Measurements from ENCODE around the gene GALNT2.

Gene GALNT2

GRCh38 chr1:230261928-230262650 lies 195.1 kb downstream of the GALNT2 start:
- Histone ChIP-seq H3K14ac (ENCODE audit: low read length) (no peak overlapping the region), H3K27ac (ENCODE audit: low read depth, low read length) (no peak overlapping the region), H3K79me1 (ENCODE audit: low read length) (no peaks in the 10 kb centered on the region), H2AK5ac (ENCODE audit: low read length) (no peak overlapping the region), H2BK5ac (ENCODE audit: low read depth, low read length, poor library complexity) (no peak overlapping the region), H3K18ac (ENCODE audit: low read length) (no peak overlapping the region), H4K8ac (ENCODE audit: low read depth, low read length) (no peak overlapping the region), H2AFZ (ENCODE audit: insufficient read depth, low read length, poor library complexity) (no peak overlapping the region), H3K9ac (ENCODE audit: low read length) (no peak overlapping the region), H3K9me3 (ENCODE audit: insufficient read depth, low read depth, low read length) (peaks cover 6% of the 10 kb centered on the region), H3K4ac (ENCODE audit: low read depth, low read length) (no peak overlapping the region), H2BK12ac (ENCODE audit: low read length) (no peak overlapping the region), H3K4me3 (ENCODE audit: low read depth, low read length) (no peak overlapping the region), H3K36me3 (ENCODE audit: control insufficient read depth in 1 of 2, insufficient read depth in 2 of 2, low read length in 2 of 2) (peaks cover 40 to 42% of the 10 kb centered on the region in 2 experiments), H2BK120ac (ENCODE audit: insufficient read depth, low read length, poor library complexity) (no peak overlapping the region), H3K79me2 (ENCODE audit: control insufficient read depth, insufficient read depth, low read length, poor library complexity) (no peaks in the 10 kb centered on the region), H3K4me2 (ENCODE audit: low read length) (no peak overlapping the region), H3K27me3 (ENCODE audit: insufficient read depth, low read length) (no peaks in the 10 kb centered on the region), H4K12ac (ENCODE audit: low read depth, low read length) (no peak overlapping the region), H3K23ac (ENCODE audit: low read length) (no peak overlapping the region), H4K91ac (ENCODE audit: low read depth, low read length) (no peak overlapping the region), H3K4me1 (ENCODE audit: control insufficient read depth in 1 of 2, insufficient read depth in 2 of 2, low read length in 2 of 2) (peaks cover 0 to 4% of the 10 kb centered on the region in 2 experiments)
- WGBS (ENCODE audit: extremely low coverage, insufficient coverage, insufficient read length), result no CpG with 5 or more reads among the region's 21 CpGs
- DNase-seq, result no peak

DNA sequence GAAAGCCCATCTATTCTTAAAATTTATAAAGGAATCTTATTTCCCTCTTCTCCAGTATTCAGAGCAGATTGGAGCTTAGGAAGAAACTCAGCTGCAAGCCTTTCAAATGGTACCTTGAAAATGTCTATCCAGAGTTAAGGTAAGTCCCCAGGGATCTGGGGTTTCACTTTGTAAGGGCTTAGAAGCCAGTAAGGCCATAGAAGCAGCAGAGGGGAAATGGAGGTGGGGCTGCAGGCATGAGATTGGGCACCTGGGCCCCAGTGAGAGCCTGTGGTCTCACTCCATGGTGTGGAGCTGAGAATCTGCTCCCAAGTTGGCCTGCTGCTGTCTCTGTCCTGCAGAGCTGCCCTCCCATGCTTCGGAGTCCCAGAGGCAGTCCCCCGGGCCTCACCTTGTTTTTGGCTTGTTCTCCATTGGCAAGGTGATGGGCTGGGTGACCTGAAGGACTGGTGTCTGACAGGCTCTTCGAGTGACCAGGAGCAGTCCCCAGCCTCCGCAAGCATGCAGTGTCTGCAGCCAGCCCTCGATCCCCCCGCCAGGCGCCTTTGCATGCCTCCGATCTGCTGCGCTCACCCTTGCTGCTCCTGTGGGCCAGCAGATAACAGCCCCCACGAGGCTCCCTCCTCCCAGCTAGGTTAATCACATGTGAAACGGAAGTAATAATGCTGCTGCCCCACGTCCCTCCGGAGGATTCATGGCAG lies 196.0 kb downstream of the GALNT2 start:
- no peak overlapping the region for H3K4me2 ChIP-seq (ENCODE audit: low read length)
- WGBS (ENCODE audit: extremely low coverage, insufficient coverage, insufficient read length), result no CpG with 5 or more reads among the region's 13 CpGs
- no peak for DNase-seq

GRCh38 chr1:230263568-230264195 lies 196.6 kb downstream of the GALNT2 start:
- no peak overlapping the region for H3K18ac ChIP-seq (ENCODE audit: low read length)
- H3K79me1 ChIP-seq (ENCODE audit: low read length), result peaks cover 2% of the 10 kb centered on the region
- no peak overlapping the region for H2AK5ac ChIP-seq (ENCODE audit: low read length)
- H4K12ac ChIP-seq (ENCODE audit: low read depth, low read length), result no peak overlapping the region
- H3K27ac ChIP-seq (ENCODE audit: low read depth, low read length), result no peak overlapping the region
- H2AFZ ChIP-seq (ENCODE audit: insufficient read depth, low read length, poor library complexity), result no peak overlapping the region
- no peak overlapping the region for H3K4me2 ChIP-seq (ENCODE audit: low read length)
- WGBS (ENCODE audit: extremely low coverage, insufficient coverage, insufficient read length), result no CpG with 5 or more reads among the region's 21 CpGs
- peaks cover 1% of the 10 kb centered on the region for H3K79me2 ChIP-seq (ENCODE audit: control insufficient read depth, insufficient read depth, low read length, poor library complexity)
- H3K4me1 ChIP-seq (ENCODE audit: control insufficient read depth in 1 of 2, insufficient read depth in 2 of 2, low read length in 2 of 2), result peaks cover 8 to 19% of the 10 kb centered on the region in 2 experiments
- no peaks in the 10 kb centered on the region for H3K27me3 ChIP-seq (ENCODE audit: insufficient read depth, low read length)
- no peak overlapping the region for H2BK5ac ChIP-seq (ENCODE audit: low read depth, low read length, poor library complexity)
- H3K4me3 ChIP-seq (ENCODE audit: low read depth, low read length), result no peak overlapping the region
- no peak overlapping the region for H3K14ac ChIP-seq (ENCODE audit: low read length)
- H3K4ac ChIP-seq (ENCODE audit: low read depth, low read length), result no peak overlapping the region
- no peak overlapping the region for H2BK120ac ChIP-seq (ENCODE audit: insufficient read depth, low read length, poor library complexity)
- DNase-seq, result no peak
- no peak overlapping the region for H3K23ac ChIP-seq (ENCODE audit: low read length)
- H4K91ac ChIP-seq (ENCODE audit: low read depth, low read length), result no peak overlapping the region
- H3K9me3 ChIP-seq (ENCODE audit: insufficient read depth, low read depth, low read length), result peaks cover 6% of the 10 kb centered on the region
- no peak overlapping the region for H3K9ac ChIP-seq (ENCODE audit: low read length)
- no peak overlapping the region for H2BK12ac ChIP-seq (ENCODE audit: low read length)
- peaks cover 41 to 50% of the 10 kb centered on the region in 2 experiments for H3K36me3 ChIP-seq (ENCODE audit: control insufficient read depth in 1 of 2, insufficient read depth in 2 of 2, low read length in 2 of 2)
- H4K8ac ChIP-seq (ENCODE audit: low read depth, low read length), result no peak overlapping the region

More for the DNA sequence above, 196.0 kb downstream of the GALNT2 start:
- no peak overlapping the region for H3K4me3 ChIP-seq (ENCODE audit: low read depth, low read length)
- no peak overlapping the region for H3K14ac ChIP-seq (ENCODE audit: low read length)
- no peaks in the 10 kb centered on the region for H3K79me1 ChIP-seq (ENCODE audit: low read length)
- H2BK120ac ChIP-seq (ENCODE audit: insufficient read depth, low read length, poor library complexity), result no peak overlapping the region
- H3K27ac ChIP-seq (ENCODE audit: low read depth, low read length), result no peak overlapping the region
- H4K12ac ChIP-seq (ENCODE audit: low read depth, low read length), result no peak overlapping the region
- H4K91ac ChIP-seq (ENCODE audit: low read depth, low read length), result no peak overlapping the region
- H4K8ac ChIP-seq (ENCODE audit: low read depth, low read length), result no peak overlapping the region
- no peak overlapping the region for H2BK5ac ChIP-seq (ENCODE audit: low read depth, low read length, poor library complexity)
- no peak overlapping the region for H2AK5ac ChIP-seq (ENCODE audit: low read length)
- peaks cover under 1 to 12% of the 10 kb centered on the region in 2 experiments for H3K4me1 ChIP-seq (ENCODE audit: control insufficient read depth in 1 of 2, insufficient read depth in 2 of 2, low read length in 2 of 2)
- H3K4ac ChIP-seq (ENCODE audit: low read depth, low read length), result no peak overlapping the region
- peaks cover 41 to 45% of the 10 kb centered on the region in 2 experiments for H3K36me3 ChIP-seq (ENCODE audit: control insufficient read depth in 1 of 2, insufficient read depth in 2 of 2, low read length in 2 of 2)
- no peak overlapping the region for H2AFZ ChIP-seq (ENCODE audit: insufficient read depth, low read length, poor library complexity)
- peaks cover 6% of the 10 kb centered on the region for H3K9me3 ChIP-seq (ENCODE audit: insufficient read depth, low read depth, low read length)
- H3K18ac ChIP-seq (ENCODE audit: low read length), result no peak overlapping the region
- H3K27me3 ChIP-seq (ENCODE audit: insufficient read depth, low read length), result no peaks in the 10 kb centered on the region
- no peak overlapping the region for H3K9ac ChIP-seq (ENCODE audit: low read length)
- no peaks in the 10 kb centered on the region for H3K79me2 ChIP-seq (ENCODE audit: control insufficient read depth, insufficient read depth, low read length, poor library complexity)
- no peak overlapping the region for H2BK12ac ChIP-seq (ENCODE audit: low read length)
- H3K23ac ChIP-seq (ENCODE audit: low read length), result no peak overlapping the region

DNA sequence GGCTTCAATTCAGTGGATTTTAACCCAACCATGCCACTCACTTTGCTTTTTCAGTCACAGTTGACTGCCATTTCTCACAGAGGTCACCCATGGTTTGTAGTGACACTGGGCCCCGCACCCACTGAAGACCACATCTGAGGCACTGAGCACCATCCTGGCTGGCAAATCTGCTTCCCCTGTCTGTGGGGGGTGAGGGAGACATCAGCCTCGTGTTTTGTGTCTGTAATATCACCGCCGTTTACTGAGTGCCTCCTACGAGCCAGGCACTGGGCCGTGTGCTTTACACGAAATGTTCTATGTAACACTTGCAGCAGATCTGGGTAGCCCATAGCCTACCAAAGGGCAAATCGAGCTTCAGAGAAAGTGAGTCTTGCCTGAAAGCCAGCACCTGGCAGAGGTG lies 197.3 kb downstream of the GALNT2 start:
- Histone ChIP-seq H3K4me2 (ENCODE audit: low read length) (no peak overlapping the region), H3K9me3 (ENCODE audit: insufficient read depth, low read depth, low read length) (peaks cover 6% of the 10 kb centered on the region), H2AFZ (ENCODE audit: insufficient read depth, low read length, poor library complexity) (no peak overlapping the region), H3K4me3 (ENCODE audit: low read depth, low read length) (no peak overlapping the region), H3K9ac (ENCODE audit: low read length) (no peak overlapping the region), H3K27me3 (ENCODE audit: insufficient read depth, low read length) (no peaks in the 10 kb centered on the region), H3K27ac (ENCODE audit: low read depth, low read length) (no peak overlapping the region), H2BK12ac (ENCODE audit: low read length) (no peak overlapping the region), H2BK120ac (ENCODE audit: insufficient read depth, low read length, poor library complexity) (no peak overlapping the region), H4K8ac (ENCODE audit: low read depth, low read length) (no peak overlapping the region), H3K79me1 (ENCODE audit: low read length) (peaks cover 3% of the 10 kb centered on the region), H4K12ac (ENCODE audit: low read depth, low read length) (no peak overlapping the region), H3K23ac (ENCODE audit: low read length) (no peak overlapping the region), H3K18ac (ENCODE audit: low read length) (no peak overlapping the region), H2AK5ac (ENCODE audit: low read length) (no peak overlapping the region), H3K4ac (ENCODE audit: low read depth, low read length) (no peak overlapping the region), H3K4me1 (ENCODE audit: control insufficient read depth in 1 of 2, insufficient read depth in 2 of 2, low read length in 2 of 2) (peaks cover 9 to 20% of the 10 kb centered on the region in 2 experiments), H3K14ac (ENCODE audit: low read length) (no peak overlapping the region), H3K79me2 (ENCODE audit: control insufficient read depth, insufficient read depth, low read length, poor library complexity) (peaks cover 2% of the 10 kb centered on the region), H2BK5ac (ENCODE audit: low read depth, low read length, poor library complexity) (no peak overlapping the region), H4K91ac (ENCODE audit: low read depth, low read length) (no peak overlapping the region), H3K36me3 (ENCODE audit: control insufficient read depth in 1 of 2, insufficient read depth in 2 of 2, low read length in 2 of 2) (peaks cover 41 to 51% of the 10 kb centered on the region in 2 experiments)
- WGBS (ENCODE audit: extremely low coverage, insufficient coverage, insufficient read length), result no CpG with 5 or more reads among the region's 8 CpGs
- no peak for DNase-seq

All from trophoblast cell (in vitro differentiated cells and primary cell).